Endothelial cell of umbilical vein (primary cell): ENCODE data around the gene SLC49A3. TPM values are rescaled to one million over a fixed set of nuclear protein-coding genes. Genes with fewer than 3 reads are reported as not detected.

Experiments
- BruUV-seq: library from RNA; stranded (reverse); fragments of 400-500 nt; replicated peaks from 2 replicates; lab custom pipeline; 2021; lab: Mats Ljungman, UMichigan
- CTCF ChIA-PET: fragments of 300-600, 350-600 bp; sonication (Branson Sonifier 250); formaldehyde crosslinking; loops from one replicate; lab custom pipeline; 2021; ENCODE audit warnings: antibody characterized with exemption, inconsistent platforms; lab: Charles Lee
- POLR2A ChIA-PET: fragments of 300-600, 350-600 bp; sonication (Branson Sonifier 250); formaldehyde crosslinking; loops from one replicate; lab custom pipeline; 2021; ENCODE audit warnings: antibody characterized with exemption, inconsistent platforms; lab: Charles Lee
- DNase-seq: peaks from one replicate; pipeline ENCODE4 v3.0.0-alpha.2; 2011; ENCODE audit warnings: low read depth, low spot score
- FAIRE-seq: peaks from 2 replicates; lab custom pipeline; 2011; peaks lifted over from hg19 to GRCh38; lab: Jason Lieb, UNC
- H2AFZ ChIP-seq: 2 replicates; pipeline ENCODE4 v1.6.0; 2012; ENCODE audit warnings: low read depth, low read length, control low read depth, inconsistent platforms
- H3K27ac ChIP-seq: 2 replicates; pipeline ENCODE4 v1.5.1; 2011; ENCODE audit warnings: low read depth, mild to moderate bottlenecking, control low read depth, low read length, moderate library complexity; ENCODE audit not compliant: insufficient read depth
- H3K27me3 ChIP-seq, 2 experiments: 2 replicates each; pipeline versions ENCODE4 v1.6.0 to v1.6.1; 2011; ENCODE audit warnings: low read length in 2 of 2, mixed read lengths in 1 of 2; ENCODE audit not compliant: control insufficient read depth in 2 of 2, insufficient read depth in 2 of 2
- H3K36me3 ChIP-seq, 2 experiments: 2 replicates in 1 of 2; 3 replicates in 1 of 2; pipeline ENCODE4 v1.5.1; 2011; ENCODE audit warnings: low read length in 2 of 2, mild to moderate bottlenecking in 1 of 2, moderate library complexity in 1 of 2; ENCODE audit not compliant: control insufficient read depth in 2 of 2, insufficient read depth in 2 of 2; ENCODE audit errors: extremely low read depth in 1 of 2
- H3K4me1 ChIP-seq: 3 replicates; pipeline ENCODE4 v1.5.1; 2011; ENCODE audit warnings: mild to moderate bottlenecking, low read length; ENCODE audit not compliant: control insufficient read depth, insufficient read depth; ENCODE audit errors: extremely low read depth
- H3K4me2 ChIP-seq: 2 replicates; pipeline ENCODE4 v1.6.1; 2011; ENCODE audit warnings: low read length, control low read depth, mixed read lengths; ENCODE audit not compliant: insufficient read depth
- H3K4me3 ChIP-seq, 3 experiments: fragments of 200-600 bp in 1 of 3; sonication (generic), shearing (Covaris generic) in 1 of 3; replicated peaks in 1 of 3; 2 replicates each; pipeline ENCODE4 v1.5.1; 2011 to 2016; ENCODE audit warnings: control low read depth in 3 of 3, low read length in 3 of 3, mild to moderate bottlenecking in 2 of 3, inconsistent platforms in 1 of 3, low read depth in 1 of 3, moderate library complexity in 1 of 3; ENCODE audit not compliant: insufficient read depth in 1 of 3
- H3K79me2 ChIP-seq: 2 replicates; pipeline ENCODE4 v1.6.0; 2012; ENCODE audit warnings: low read length, inconsistent platforms; ENCODE audit not compliant: control insufficient read depth, insufficient read depth
- H3K9ac ChIP-seq: replicated peaks from 2 replicates; pipeline ENCODE3; 2011; ENCODE audit warnings: low read length, control low read depth; ENCODE audit not compliant: insufficient read depth; ENCODE audit errors: extremely low read depth
- H3K9me1 ChIP-seq: replicated peaks from 3 replicates; pipeline ENCODE4 v1.6.0; 2011; ENCODE audit warnings: mild to moderate bottlenecking, low read length; ENCODE audit not compliant: control insufficient read depth, insufficient read depth; ENCODE audit errors: extremely low read depth
- H3K9me3 ChIP-seq: replicated peaks from 2 replicates; pipeline ENCODE4 v1.5.1; 2012; ENCODE audit warnings: low read length, inconsistent platforms; ENCODE audit not compliant: control insufficient read depth, insufficient read depth
- H4K20me1 ChIP-seq: replicated peaks from 2 replicates; pipeline ENCODE3; 2011; ENCODE audit warnings: mild to moderate bottlenecking, low read length; ENCODE audit not compliant: control insufficient read depth, insufficient read depth; ENCODE audit errors: extremely low read depth
- FOS ChIP-seq: IDR thresholded peaks from 2 replicates; pipeline ENCODE4 v1.6.1; 2011; ENCODE audit warnings: mild to moderate bottlenecking, low read length, moderate library complexity, borderline replicate concordance; ENCODE audit not compliant: insufficient read depth
- MYC ChIP-seq: IDR thresholded peaks from one replicate; pipeline ENCODE4 v1.6.1; 2011; ENCODE audit warnings: mild to moderate bottlenecking, low read depth, low read length
- POLR2AphosphoS5 ChIP-seq: IDR thresholded peaks from 2 replicates; pipeline ENCODE4 v1.6.1; 2012; ENCODE audit warnings: low read depth, mild to moderate bottlenecking, control low read depth, low read length, moderate library complexity; ENCODE audit not compliant: insufficient read depth
- dilution Hi-C: fragments of 300-500 bp; cut with MboI; formaldehyde crosslinking; loops from one replicate; pipeline ENCODE4 v1.15.0; 2019; ENCODE audit warnings: low sequenced_read_pairs; ENCODE audit not compliant: extremely low pct_ligation_motif_present
- intact Hi-C: fragments of 100-400 bp; cut with micrococcal nuclease; formaldehyde crosslinking; loops from one replicate; pipeline ENCODE4 v1.10.0; 2022
- polyA plus RNA-seq, 4 experiments: library from polyadenylated mRNA; depleted of rRNA in 3 of 4; stranded (reverse) in 3 of 4; unstranded in 1 of 4; fragments of >200 nt; gene quantifications; 2 replicates each; pipeline versions ENCODE4 v1.2.1 to v1.2.3, GENCODE V29; 2011 to 2012; ENCODE audit warnings: missing spikeins in 1 of 4
- total RNA-seq: library from RNA; stranded (reverse); gene quantifications from 2 replicates; pipeline ENCODE4 v1.2.3, GENCODE V29; 2021
- TF ChIP-seq, protein P1 (sequence below): IDR thresholded peaks from 2 replicates; pipeline ENCODE4 v1.6.1; 2011; ENCODE audit not compliant: insufficient read depth, insufficient read length

SLC49A3 gene
- total and polyA plus RNA-seq, 2 donors (not counting 3 experiments of a cell fraction or from before 2014, with no cell fraction given): 4.2 to 11.5 TPM

DNA sequence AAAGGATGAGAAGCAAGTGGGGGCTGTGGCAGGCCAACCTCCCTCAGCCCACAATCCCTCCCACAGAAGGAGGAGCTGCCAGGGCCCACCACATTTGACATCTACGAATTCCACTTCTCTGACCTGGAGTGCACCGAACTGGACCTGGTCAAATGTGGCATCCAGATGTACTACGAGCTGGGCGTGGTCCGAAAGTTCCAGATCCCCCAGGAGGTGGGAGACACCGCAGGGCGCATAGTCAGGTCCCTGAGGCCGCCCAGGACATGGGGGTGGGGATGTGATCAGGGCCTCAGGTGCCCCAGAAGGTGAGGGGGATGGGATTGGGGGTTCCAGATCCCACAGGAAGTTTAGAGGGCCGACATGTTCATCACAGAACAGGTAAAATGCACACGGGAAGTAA is 28.6 kb downstream of the SLC49A3 start:
- Histone ChIP-seq H4K20me1 (no peaks in the 10 kb centered on the region), H3K27ac (no peak overlapping the region), H2AFZ (no peak overlapping the region), H3K9me1 (no peaks in the 10 kb centered on the region), H3K4me2 (no peak overlapping the region), H3K4me3 (no peak overlapping the region), H3K9me3 (no peaks in the 10 kb centered on the region), H3K79me2 (no peaks in the 10 kb centered on the region), H3K27me3 (peaks cover 0 to 5% of the 10 kb centered on the region in 2 experiments), H3K36me3 (no peaks in the 10 kb centered on the region), H3K4me1 (no peaks in the 10 kb centered on the region), H3K9ac (no peak overlapping the region)
- BruUV-seq: no TSS peak
- ChIA-PET CTCF (no interaction called here), POLR2A (no interaction called here)
- DNase-seq: no peak
- intact Hi-C loops: no loop called here
- TF ChIP-seq POLR2AphosphoS5: no peak
- no peak for TF ChIP-seq MYC
- TF ChIP-seq, protein P1, sequence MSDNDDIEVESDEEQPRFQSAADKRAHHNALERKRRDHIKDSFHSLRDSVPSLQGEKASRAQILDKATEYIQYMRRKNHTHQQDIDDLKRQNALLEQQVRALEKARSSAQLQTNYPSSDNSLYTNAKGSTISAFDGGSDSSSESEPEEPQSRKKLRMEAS: no peak
- dilution Hi-C loops: no loop called here
- FAIRE-seq: no peak

- Histone ChIP-seq H3K27me3 (peaks cover 0 to 5% of the 10 kb centered on the region in 2 experiments), H3K9me1 (no peaks in the 10 kb centered on the region), H2AFZ (no peak overlapping the region), H3K9ac (no peak overlapping the region), H4K20me1 (no peaks in the 10 kb centered on the region), H3K4me1 (no peaks in the 10 kb centered on the region), H3K4me3 (no peak overlapping the region), H3K9me3 (no peaks in the 10 kb centered on the region), H3K4me2 (no peak overlapping the region), H3K27ac (no peak overlapping the region), H3K79me2 (no peaks in the 10 kb centered on the region), H3K36me3 (no peaks in the 10 kb centered on the region)
- FAIRE-seq: no peak
- ChIA-PET CTCF (no interaction called here), POLR2A (no interaction called here)
- dilution Hi-C loops (no loop called here), intact Hi-C loops (no loop called here)
- DNase-seq: no peak
- TF ChIP-seq FOS: no peak
- BruUV-seq: no TSS peak
These were observed 29.1 kb downstream of the SLC49A3 start for GRCh38 chr4:659851-660250.
